ENCODE measurements around the gene SLC28A1.
"Not testable (repeated sequence)": the region's sequence is repeated elsewhere in the genome, so short reads cannot be mapped to it uniquely, and the experiment has no call there.

Gene SLC28A1

GRCh38 chr15:84914351-84914750 lies 29.9 kb downstream of the SLC28A1 start:
- DNase-seq: no peak

GRCh38 chr15:84914909-84915605 lies 30.6 kb downstream of the SLC28A1 start:
- no peak for DNase-seq

GRCh38 chr15:84915606-84915958 lies 31.1 kb downstream of the SLC28A1 start:
- DNase-seq: no peak

GRCh38 chr15:84917452-84917851 lies 33.0 kb downstream of the SLC28A1 start:
- DNase-seq: no peak

GRCh38 chr15:84919106-84919667 lies 34.7 kb downstream of the SLC28A1 start:
- DNase-seq: peak in 1 of 2 experiments; percentile 46

GRCh38 chr15:84921121-84921520 lies 36.7 kb downstream of the SLC28A1 start:
- DNase-seq: peak; percentile 2 to 74

GRCh38 chr15:84922530-84922929 lies 38.1 kb downstream of the SLC28A1 start:
- DNase-seq: no peak

GRCh38 chr15:84924077-84924731 lies 39.7 kb downstream of the SLC28A1 start:
- no peak for DNase-seq

- not testable (repeated sequence) for DNase-seq
Observed at GRCh38 chr15:84924821-84925569, 40.5 kb downstream of the SLC28A1 start.

- DNase-seq: no peak
Observed at GRCh38 chr15:84925906-84926305, 41.4 kb downstream of the SLC28A1 start.

- DNase-seq: no peak
Observed at GRCh38 chr15:84926491-84927230, 42.2 kb downstream of the SLC28A1 start.

- no peak for DNase-seq
Observed at GRCh38 chr15:84928843-84929168, 44.3 kb downstream of the SLC28A1 start.

GRCh38 chr15:84929795-84930603 lies 45.5 kb downstream of the SLC28A1 start:
- DNase-seq: no peak

- no peak for DNase-seq
Observed at GRCh38 chr15:84934942-84935729, 50.7 kb downstream of the SLC28A1 start.

GRCh38 chr15:84937144-84937543 lies 52.7 kb downstream of the SLC28A1 start:
- no peak for DNase-seq

GRCh38 chr15:84938726-84939125 lies 54.3 kb downstream of the SLC28A1 start:
- DNase-seq: no peak

GRCh38 chr15:84940399-84940798 lies 55.9 kb downstream of the SLC28A1 start:
- DNase-seq: no peak

- DNase-seq: no peak
Observed at GRCh38 chr15:84942456-84942855, 58.0 kb downstream of the SLC28A1 start.

- DNase-seq: no peak
Observed at GRCh38 chr15:84944311-84944710, 59.8 kb downstream of the SLC28A1 start.

GRCh38 chr15:84944861-84945260 lies 60.4 kb downstream of the SLC28A1 start:
- DNase-seq: no peak

- no peak for DNase-seq
Observed at GRCh38 chr15:84946772-84947489, 62.5 kb downstream of the SLC28A1 start.

Measured in NCI-H446 (cell line).